Gastroesophageal sphincter (tissue), 4 donors: ENCODE measurements around the gene CMSS1. TPM values are rescaled to one million over a fixed set of nuclear protein-coding genes. Genes with fewer than 3 reads are reported as not detected.
A peak's percentile ranks its signal among the peaks of the same experiment; 100 is the strongest.

Source experiments
- ATAC-seq: fragments of 150-250 bp; one replicate; pipeline ENCODE4 v1.9.1; 2016; ENCODE audit warnings: mild to moderate bottlenecking, moderate library complexity
- H3K27ac ChIP-seq, 4 donors: fragments of 200-600 bp; sonication (generic) in 3 of 4; 1 replicate in 3 of 4; 2 replicates in 1 of 4; pipeline ENCODE4 v1.5.1; 2016 to 2019
- H3K27me3 ChIP-seq: fragments of 200-600 bp; sonication (generic); one replicate; pipeline ENCODE4 v1.5.1; 2019
- H3K36me3 ChIP-seq, 2 donors: fragments of 200-600 bp; sonication (generic); one replicate each; pipeline ENCODE4 v1.5.1; 2019; ENCODE audit warnings: control low read depth in 1 of 2
- H3K4me1 ChIP-seq, 3 donors: fragments of 200-600 bp; sonication (generic); 1 replicate in 2 of 3; 2 replicates in 1 of 3; pipeline ENCODE4 v1.5.1; 2016 to 2019; ENCODE audit warnings: control low read depth in 2 of 3
- H3K4me3 ChIP-seq, 2 donors: fragments of 200-600 bp; sonication (generic); one replicate each; pipeline ENCODE4 v1.5.1; 2019; ENCODE audit warnings: mild to moderate bottlenecking in 1 of 2, moderate library complexity in 1 of 2
- H3K9me3 ChIP-seq, 3 donors: fragments of 200-600 bp; sonication (generic); one replicate each; pipeline ENCODE4 v1.5.1; 2017 to 2019; ENCODE audit warnings: control low read depth in 2 of 3
- EP300 ChIP-seq: sonication (generic); formaldehyde crosslinking; IDR thresholded peaks from one replicate; pipeline ENCODE4 v1.6.1; 2017; ENCODE audit warnings: antibody characterized with exemption, mild to moderate bottlenecking
- POLR2A ChIP-seq, 2 donors: fragments of 450-650 bp; IDR thresholded peaks; one replicate each; pipeline ENCODE4 v1.6.1; 2017; ENCODE audit warnings: antibody characterized with exemption in 2 of 2, mild to moderate bottlenecking in 2 of 2, moderate library complexity in 1 of 2
- POLR2AphosphoS5 ChIP-seq: sonication (generic); formaldehyde crosslinking; IDR thresholded peaks from one replicate; pipeline ENCODE4 v1.6.1; 2017; ENCODE audit warnings: antibody characterized with exemption
- WGBS, 2 donors: methylation state at CpG; one replicate each; pipeline ENCODE4 v1.1.5; 2018; ENCODE audit warnings: low coverage in 1 of 2; 5-methylcytosine and 5-hydroxymethylcytosine counted together
- total RNA-seq, 4 donors: library from RNA; depleted of rRNA; stranded (reverse); fragments of >200 nt; gene quantifications; one replicate each; pipeline ENCODE4 v1.1.0, GENCODE V29; 2016
- TF ChIP-seq, protein P1 (sequence below), 4 experiments: fragments of 200-600 bp in 2 of 4; fragments of 450-650 bp in 2 of 4; sonication (generic) in 1 of 4; IDR thresholded peaks; one replicate each; pipeline ENCODE4 v1.5.1; 2017 to 2019; ENCODE audit warnings: antibody characterized with exemption in 4 of 4, mild to moderate bottlenecking in 2 of 4, moderate library complexity in 2 of 4

CMSS1 gene
- total RNA-seq, 4 donors from 2014 or later = 15.2 to 20.8 (median 16.6) TPM

GRCh38 chr3:100084100-100084806, 266.6 kb downstream of the CMSS1 start:
- TF ChIP-seq POLR2A (IDR thresholded peaks at IDR 0.05) = no peak
- TF ChIP-seq EP300 = no peak
- no peak for TF ChIP-seq POLR2AphosphoS5
- TF ChIP-seq, protein P1, sequence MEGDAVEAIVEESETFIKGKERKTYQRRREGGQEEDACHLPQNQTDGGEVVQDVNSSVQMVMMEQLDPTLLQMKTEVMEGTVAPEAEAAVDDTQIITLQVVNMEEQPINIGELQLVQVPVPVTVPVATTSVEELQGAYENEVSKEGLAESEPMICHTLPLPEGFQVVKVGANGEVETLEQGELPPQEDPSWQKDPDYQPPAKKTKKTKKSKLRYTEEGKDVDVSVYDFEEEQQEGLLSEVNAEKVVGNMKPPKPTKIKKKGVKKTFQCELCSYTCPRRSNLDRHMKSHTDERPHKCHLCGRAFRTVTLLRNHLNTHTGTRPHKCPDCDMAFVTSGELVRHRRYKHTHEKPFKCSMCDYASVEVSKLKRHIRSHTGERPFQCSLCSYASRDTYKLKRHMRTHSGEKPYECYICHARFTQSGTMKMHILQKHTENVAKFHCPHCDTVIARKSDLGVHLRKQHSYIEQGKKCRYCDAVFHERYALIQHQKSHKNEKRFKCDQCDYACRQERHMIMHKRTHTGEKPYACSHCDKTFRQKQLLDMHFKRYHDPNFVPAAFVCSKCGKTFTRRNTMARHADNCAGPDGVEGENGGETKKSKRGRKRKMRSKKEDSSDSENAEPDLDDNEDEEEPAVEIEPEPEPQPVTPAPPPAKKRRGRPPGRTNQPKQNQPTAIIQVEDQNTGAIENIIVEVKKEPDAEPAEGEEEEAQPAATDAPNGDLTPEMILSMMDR (IDR thresholded peaks at IDR 0.05) = no peak
- no peak for ATAC-seq
- H3K4me1 ChIP-seq = peaks cover 4 to 33% (median 10%) of the 10 kb centered on the region in 3 donors
- no peaks in the 10 kb centered on the region for H3K9me3 ChIP-seq
- H3K4me3 ChIP-seq = no peak overlapping the region
- H3K27ac ChIP-seq = peak overlapping the region in 3 of 4 donors; percentile 31 to 46 (median 42)
- no peaks in the 10 kb centered on the region for H3K27me3 ChIP-seq
- H3K36me3 ChIP-seq = no peaks in the 10 kb centered on the region
- WGBS, 2 donors = 54 to 86% methylated on average over 7 of the region's 7 CpGs

DNA sequence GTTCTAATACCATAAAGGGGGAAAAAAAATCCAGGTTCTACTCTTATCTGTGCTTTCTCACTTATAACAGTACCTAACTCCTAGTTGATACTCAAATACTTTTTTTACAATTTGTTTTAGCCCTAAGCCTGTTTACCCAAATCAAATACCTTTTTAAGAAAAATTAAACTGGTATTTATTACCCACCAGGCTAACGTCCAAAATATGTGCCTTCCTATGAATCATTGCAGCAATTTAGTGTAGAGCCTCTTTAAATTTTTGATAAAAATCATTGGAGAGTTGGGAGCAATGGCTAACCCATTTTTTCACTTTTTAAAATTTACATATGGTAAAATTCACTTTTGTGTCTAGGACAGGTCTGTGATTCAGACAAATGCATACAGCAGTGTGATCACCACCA, 268.7 kb downstream of the CMSS1 start:
- peak overlapping the region; percentile 31 to 46 (median 42) for H3K27ac ChIP-seq
- 22 to 71% methylated on average over 1 of the region's 1 CpG for WGBS, 2 donors

GRCh38 chr3:100087198-100087597, 269.5 kb downstream of the CMSS1 start:
- H3K9me3 ChIP-seq = no peaks in the 10 kb centered on the region
- no peak for ATAC-seq
- no peaks in the 10 kb centered on the region for H3K36me3 ChIP-seq
- peaks cover 7 to 35% (median 10%) of the 10 kb centered on the region in 3 donors for H3K4me1 ChIP-seq
- H3K4me3 ChIP-seq = no peak overlapping the region
- peak overlapping the region in 3 of 4 donors; percentile 10 to 46 (median 31) for H3K27ac ChIP-seq
- TF ChIP-seq, protein P1 (IDR thresholded peaks at IDR 0.05) = no peak
- no peak for TF ChIP-seq POLR2A (IDR thresholded peaks at IDR 0.05)
- TF ChIP-seq POLR2AphosphoS5 = no peak
- no peak for TF ChIP-seq EP300
- no peaks in the 10 kb centered on the region for H3K27me3 ChIP-seq

More for the DNA sequence above, 268.7 kb downstream of the CMSS1 start:
- TF ChIP-seq EP300 (no peak), POLR2AphosphoS5 (no peak), POLR2A (IDR thresholded peaks at IDR 0.05) (no peak)
- TF ChIP-seq, protein P1 (IDR thresholded peaks at IDR 0.05) = no peak
- no peak for ATAC-seq
- H3K4me3 ChIP-seq = no peak overlapping the region
- no peaks in the 10 kb centered on the region for H3K27me3 ChIP-seq
- H3K9me3 ChIP-seq = no peaks in the 10 kb centered on the region
- no peaks in the 10 kb centered on the region for H3K36me3 ChIP-seq
- H3K4me1 ChIP-seq = peaks cover 7 to 35% (median 10%) of the 10 kb centered on the region in 3 donors

GRCh38 chr3:100088735-100089368, 271.2 kb downstream of the CMSS1 start:
- TF ChIP-seq, protein P1 (IDR thresholded peaks at IDR 0.05) = no peak
- no peak for TF ChIP-seq EP300
- no peak for TF ChIP-seq POLR2AphosphoS5
- TF ChIP-seq POLR2A (IDR thresholded peaks at IDR 0.05) = no peak
- peaks cover 7 to 35% (median 10%) of the 10 kb centered on the region in 3 donors for H3K4me1 ChIP-seq
- H3K27ac ChIP-seq = no peak overlapping the region
- WGBS, 2 donors = 89 to 100% methylated on average over 1 to 2 of the region's 2 CpGs
- no peaks in the 10 kb centered on the region for H3K27me3 ChIP-seq
- no peaks in the 10 kb centered on the region for H3K9me3 ChIP-seq
- no peaks in the 10 kb centered on the region for H3K36me3 ChIP-seq
- H3K4me3 ChIP-seq = no peak overlapping the region
- no peak for ATAC-seq
